Calu3 (cell line): ENCODE results near the gene LMF1. TPM values are rescaled to one million over a fixed set of nuclear protein-coding genes. Genes with fewer than 3 reads are reported as not detected.

Source experiments
- BruUV-seq: library from RNA; stranded (reverse); fragments of 400-500 nt; replicated peaks from 2 replicates; lab custom pipeline; 2021; lab: Mats Ljungman, UMichigan
- CTCF ChIA-PET: fragments of 300-600 bp; sonication (Branson Sonifier 250); formaldehyde crosslinking; loops from one replicate; lab custom pipeline; 2022; ENCODE audit warnings: antibody characterized with exemption; lab: Charles Lee
- DNase-seq: peaks from one replicate; pipeline ENCODE4 v3.0.0; 2022
- H3K27ac Mint-ChIP-seq: one replicate; pipeline ENCODE4 v1.8.0; 2022; ENCODE audit warnings: mixed read lengths; ENCODE audit not compliant: unreplicated experiment
- H3K27me3 Mint-ChIP-seq: one replicate; pipeline ENCODE4 v1.8.0; 2022; ENCODE audit warnings: mixed read lengths; ENCODE audit not compliant: unreplicated experiment
- H3K36me3 Mint-ChIP-seq: one replicate; pipeline ENCODE4 v1.8.0; 2022; ENCODE audit warnings: mild to moderate bottlenecking, moderate library complexity, mixed read lengths; ENCODE audit not compliant: insufficient read depth, unreplicated experiment
- H3K4me1 Mint-ChIP-seq: one replicate; pipeline ENCODE4 v1.8.0; 2022; ENCODE audit warnings: mild to moderate bottlenecking, low read depth, mixed read lengths; ENCODE audit not compliant: unreplicated experiment
- H3K4me3 Mint-ChIP-seq: one replicate; pipeline ENCODE4 v1.8.0; 2022; ENCODE audit warnings: mild to moderate bottlenecking, low read depth, moderate library complexity, mixed read lengths; ENCODE audit not compliant: unreplicated experiment
- H3K9me3 Mint-ChIP-seq: one replicate; pipeline ENCODE4 v1.8.0; 2022; ENCODE audit warnings: low read depth, mixed read lengths; ENCODE audit not compliant: unreplicated experiment
- intact Hi-C: fragments of 100-400 bp; cut with micrococcal nuclease; formaldehyde crosslinking; loops from one replicate; pipeline ENCODE4 v1.10.0; 2022; ENCODE audit not compliant: unreplicated experiment
- total RNA-seq: library from RNA; stranded (reverse); gene quantifications from 2 replicates; pipeline ENCODE4 v1.2.3, GENCODE V29; 2022
- TF ChIP-seq, protein P1 (sequence below): fragments of 200-600 bp; IDR thresholded peaks from one replicate; pipeline ENCODE4 v1.8.0; 2022; ENCODE audit warnings: antibody characterized with exemption; ENCODE audit not compliant: unreplicated experiment

Gene LMF1
- total RNA-seq, 1 experiment from 2014 or later, result 31.9 TPM

GRCh38 chr16:977896-978295 is 7.1 kb upstream of the LMF1 start:
- Mint-ChIP-seq H3K27ac (no peak overlapping the region), H3K36me3 (peaks cover 6% of the 10 kb centered on the region), H3K9me3 (no peaks in the 10 kb centered on the region), H3K27me3 (peaks cover 45% of the 10 kb centered on the region), H3K4me3 (no peak overlapping the region), H3K4me1 (peaks cover 48% of the 10 kb centered on the region)
- DNase-seq, result no peak
- TF ChIP-seq, protein P1, sequence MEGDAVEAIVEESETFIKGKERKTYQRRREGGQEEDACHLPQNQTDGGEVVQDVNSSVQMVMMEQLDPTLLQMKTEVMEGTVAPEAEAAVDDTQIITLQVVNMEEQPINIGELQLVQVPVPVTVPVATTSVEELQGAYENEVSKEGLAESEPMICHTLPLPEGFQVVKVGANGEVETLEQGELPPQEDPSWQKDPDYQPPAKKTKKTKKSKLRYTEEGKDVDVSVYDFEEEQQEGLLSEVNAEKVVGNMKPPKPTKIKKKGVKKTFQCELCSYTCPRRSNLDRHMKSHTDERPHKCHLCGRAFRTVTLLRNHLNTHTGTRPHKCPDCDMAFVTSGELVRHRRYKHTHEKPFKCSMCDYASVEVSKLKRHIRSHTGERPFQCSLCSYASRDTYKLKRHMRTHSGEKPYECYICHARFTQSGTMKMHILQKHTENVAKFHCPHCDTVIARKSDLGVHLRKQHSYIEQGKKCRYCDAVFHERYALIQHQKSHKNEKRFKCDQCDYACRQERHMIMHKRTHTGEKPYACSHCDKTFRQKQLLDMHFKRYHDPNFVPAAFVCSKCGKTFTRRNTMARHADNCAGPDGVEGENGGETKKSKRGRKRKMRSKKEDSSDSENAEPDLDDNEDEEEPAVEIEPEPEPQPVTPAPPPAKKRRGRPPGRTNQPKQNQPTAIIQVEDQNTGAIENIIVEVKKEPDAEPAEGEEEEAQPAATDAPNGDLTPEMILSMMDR, result no peak
- intact Hi-C loops, result no loop called here
- CTCF ChIA-PET, result interaction anchor here (1.2 kb wide), 1 partner anchor 20 kb away, joined by 3 read pairs; no protein-coding TSS in a partner anchor
- BruUV-seq, result no TSS peak

GRCh38 chr16:977081-977701 is 6.4 kb upstream of the LMF1 start:
- TF ChIP-seq, protein P1, result no peak
- Mint-ChIP-seq H3K4me3 (no peak overlapping the region), H3K27me3 (peaks cover 40% of the 10 kb centered on the region), H3K36me3 (peaks cover 12% of the 10 kb centered on the region), H3K4me1 (peaks cover 52% of the 10 kb centered on the region), H3K9me3 (no peaks in the 10 kb centered on the region), H3K27ac (no peak overlapping the region)
- BruUV-seq, result no TSS peak
- DNase-seq, result no peak
- intact Hi-C loops, result no loop called here
- CTCF ChIA-PET, result interaction anchor here (0.5 kb wide), 1 partner anchor 310 kb away, joined by 3 read pairs; no protein-coding TSS in a partner anchor

DNA sequence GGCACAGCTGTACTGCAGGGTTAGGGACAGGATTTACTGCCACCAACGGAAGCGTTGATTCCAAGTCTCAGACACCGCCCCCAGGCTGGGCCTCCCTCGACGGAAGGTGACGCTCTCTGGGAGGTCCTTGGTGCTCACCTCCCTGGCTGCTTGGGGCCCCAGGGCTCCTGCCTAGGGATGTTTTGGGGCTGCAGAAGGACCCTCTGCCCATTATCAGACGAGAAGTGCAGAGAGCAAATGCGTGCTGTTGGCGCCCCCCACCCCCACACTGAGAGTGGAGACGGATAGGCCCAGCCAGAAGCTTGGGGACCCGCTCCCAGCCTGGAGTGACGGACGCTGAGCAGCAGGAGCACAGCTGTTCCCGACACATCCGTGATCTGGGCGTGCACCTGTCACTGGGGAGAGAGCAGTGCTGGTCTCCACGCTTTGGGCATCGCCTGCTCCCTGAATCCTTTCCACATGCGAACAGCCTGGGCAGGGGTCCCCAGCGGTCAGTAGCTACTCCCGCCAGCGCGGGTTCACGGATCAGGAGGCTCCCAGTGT is 5.7 kb upstream of the LMF1 start:
- DNase-seq, result no peak
- Mint-ChIP-seq H3K9me3 (no peaks in the 10 kb centered on the region), H3K27me3 (peaks cover 38% of the 10 kb centered on the region), H3K27ac (no peak overlapping the region), H3K4me3 (no peak overlapping the region), H3K36me3 (peaks cover 19% of the 10 kb centered on the region), H3K4me1 (peaks cover 59% of the 10 kb centered on the region)
- TF ChIP-seq, protein P1, result no peak
- intact Hi-C loops, result no loop called here
- CTCF ChIA-PET, result no interaction called here
- no TSS peak for BruUV-seq

GRCh38 chr16:975291-975690 is 4.5 kb upstream of the LMF1 start:
- Mint-ChIP-seq H3K9me3 (no peaks in the 10 kb centered on the region), H3K4me1 (peaks cover 53% of the 10 kb centered on the region), H3K36me3 (peaks cover 19% of the 10 kb centered on the region), H3K27me3 (peaks cover 28% of the 10 kb centered on the region), H3K27ac (no peak overlapping the region), H3K4me3 (no peak overlapping the region)
- CTCF ChIA-PET, result no interaction called here
- intact Hi-C loops, result no loop called here
- no TSS peak for BruUV-seq
- TF ChIP-seq, protein P1, result no peak
- DNase-seq, result no peak
